BJ (cell line): ENCODE results near the gene ZPLD1. TPM values are rescaled to one million over a fixed set of nuclear protein-coding genes. Genes with fewer than 3 reads are reported as not detected.

Experiments used
- CTCF ChIA-PET: fragments of 350-600 bp; formaldehyde crosslinking; extraction: SDS; loops from one replicate; lab custom pipeline; 2021; ENCODE audit warnings: antibody characterized with exemption, inconsistent platforms; lab: Yijun Ruan, JAX
- POLR2A ChIA-PET: fragments of 300-600 bp; sonication (Branson Sonifier 250); formaldehyde crosslinking; extraction: SDS; loops from one replicate; lab custom pipeline; 2021; ENCODE audit warnings: antibody characterized with exemption; lab: Charles Lee
- DNase-seq: peaks from one replicate; pipeline ENCODE4 v3.0.0-alpha.2; 2011; ENCODE audit warnings: low read depth
- H3K27me3 ChIP-seq: 2 replicates; pipeline ENCODE4 v1.6.0; 2011; ENCODE audit warnings: low read length; ENCODE audit not compliant: control insufficient read depth, insufficient read depth
- H3K36me3 ChIP-seq: 2 replicates; pipeline ENCODE4 v1.5.1; 2011; ENCODE audit warnings: low read length; ENCODE audit not compliant: control insufficient read depth, insufficient read depth
- H3K4me3 ChIP-seq: 2 replicates; pipeline ENCODE4 v1.5.1; 2011; ENCODE audit warnings: low read depth, mild to moderate bottlenecking, control low read depth, low read length
- polyA plus RNA-seq: library from polyadenylated mRNA; depleted of rRNA; stranded (reverse); fragments of >200 nt; gene quantifications from 2 replicates; pipeline ENCODE4 v1.2.3, GENCODE V29; 2011
- TF ChIP-seq, protein P1 (sequence below): IDR thresholded peaks from 2 replicates; pipeline ENCODE4 v1.5.1; 2011; ENCODE audit warnings: low read depth, mild to moderate bottlenecking, control low read depth, inconsistent platforms, low read length, moderate library complexity; ENCODE audit not compliant: insufficient read depth

The ZPLD1 gene
- polyA plus RNA-seq, 1 experiment, result not detected

DNA sequence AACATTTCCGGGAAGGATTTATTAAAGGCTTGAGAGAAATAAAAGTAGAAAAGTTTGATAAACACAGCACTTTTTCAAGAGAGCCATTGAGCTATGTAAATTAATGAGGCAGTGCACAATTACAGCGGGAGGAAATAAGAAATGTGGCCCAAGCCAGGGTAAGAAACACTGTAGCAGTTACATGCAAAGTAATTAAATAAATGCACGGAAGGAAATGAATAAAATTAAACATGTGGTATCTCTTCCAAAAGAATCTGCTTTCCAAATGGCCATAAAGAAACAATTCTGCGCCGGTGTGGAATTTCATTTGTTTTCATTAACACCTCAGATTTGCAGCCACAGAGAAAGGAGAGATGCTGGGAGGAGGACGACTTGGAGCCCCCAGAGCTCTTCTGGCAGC is 35.3 kb downstream of the ZPLD1 start:
- Histone ChIP-seq H3K4me3 (no peak overlapping the region), H3K36me3 (no peaks in the 10 kb centered on the region), H3K27me3 (no peaks in the 10 kb centered on the region)
- POLR2A ChIA-PET, result no interaction called here
- CTCF ChIA-PET, result interaction anchor here (1.1 kb wide), 1 partner anchor 10 kb away, joined by 3 read pairs; no protein-coding TSS in a partner anchor
- no peak for DNase-seq
- TF ChIP-seq, protein P1, sequence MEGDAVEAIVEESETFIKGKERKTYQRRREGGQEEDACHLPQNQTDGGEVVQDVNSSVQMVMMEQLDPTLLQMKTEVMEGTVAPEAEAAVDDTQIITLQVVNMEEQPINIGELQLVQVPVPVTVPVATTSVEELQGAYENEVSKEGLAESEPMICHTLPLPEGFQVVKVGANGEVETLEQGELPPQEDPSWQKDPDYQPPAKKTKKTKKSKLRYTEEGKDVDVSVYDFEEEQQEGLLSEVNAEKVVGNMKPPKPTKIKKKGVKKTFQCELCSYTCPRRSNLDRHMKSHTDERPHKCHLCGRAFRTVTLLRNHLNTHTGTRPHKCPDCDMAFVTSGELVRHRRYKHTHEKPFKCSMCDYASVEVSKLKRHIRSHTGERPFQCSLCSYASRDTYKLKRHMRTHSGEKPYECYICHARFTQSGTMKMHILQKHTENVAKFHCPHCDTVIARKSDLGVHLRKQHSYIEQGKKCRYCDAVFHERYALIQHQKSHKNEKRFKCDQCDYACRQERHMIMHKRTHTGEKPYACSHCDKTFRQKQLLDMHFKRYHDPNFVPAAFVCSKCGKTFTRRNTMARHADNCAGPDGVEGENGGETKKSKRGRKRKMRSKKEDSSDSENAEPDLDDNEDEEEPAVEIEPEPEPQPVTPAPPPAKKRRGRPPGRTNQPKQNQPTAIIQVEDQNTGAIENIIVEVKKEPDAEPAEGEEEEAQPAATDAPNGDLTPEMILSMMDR, result no peak

DNA sequence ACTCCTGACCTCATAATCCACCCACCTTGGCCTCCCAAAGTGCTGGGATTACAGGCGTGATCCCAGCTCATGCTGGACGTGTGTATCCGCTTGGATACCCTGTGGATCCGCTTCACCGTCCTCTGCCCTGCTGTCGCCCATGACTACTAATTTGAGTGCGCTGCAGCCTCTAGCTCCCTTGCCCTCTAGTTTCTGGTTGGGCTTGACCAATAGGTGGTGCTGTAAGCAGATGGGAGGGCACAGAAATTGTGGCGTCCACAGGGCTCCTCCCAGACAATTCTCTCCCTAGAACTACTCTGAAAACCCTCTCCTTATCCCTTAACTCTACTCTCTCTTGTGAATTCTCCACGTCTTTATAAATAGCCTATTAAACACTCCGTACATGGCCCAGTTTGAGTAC is 36.2 kb downstream of the ZPLD1 start:
- TF ChIP-seq, protein P1, result no peak
- Histone ChIP-seq H3K36me3 (no peaks in the 10 kb centered on the region), H3K27me3 (no peaks in the 10 kb centered on the region), H3K4me3 (no peak overlapping the region)
- DNase-seq, result no peak
- POLR2A ChIA-PET, result no interaction called here
- CTCF ChIA-PET, result no interaction called here

DNA sequence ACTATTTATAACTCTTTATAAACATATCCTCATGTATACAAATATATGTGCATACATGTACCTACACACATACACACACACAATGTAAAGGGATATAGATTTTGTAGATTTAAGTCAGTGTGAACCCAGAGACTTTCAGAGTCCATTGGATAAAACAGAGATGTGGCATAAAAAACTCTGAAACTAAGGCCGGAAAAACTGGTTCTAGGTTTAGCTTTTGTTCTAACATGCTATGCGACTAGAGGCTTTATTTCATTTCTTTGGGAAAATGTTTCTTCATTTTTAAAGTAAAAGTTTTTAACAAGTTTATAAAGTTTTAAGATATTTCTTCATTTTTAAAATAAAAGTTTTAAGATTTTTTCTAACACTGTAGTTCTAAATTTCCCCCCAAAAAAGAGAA is 36.7 kb downstream of the ZPLD1 start:
- TF ChIP-seq, protein P1, result no peak
- H3K27me3 ChIP-seq, result no peaks in the 10 kb centered on the region
- H3K4me3 ChIP-seq, result no peak overlapping the region
- no peak for DNase-seq
- ChIA-PET POLR2A (no interaction called here), CTCF (interaction anchor here (0.6 kb wide), 1 partner anchor 197 kb away, joined by 3 read pairs; no protein-coding TSS in a partner anchor)
- H3K36me3 ChIP-seq, result no peaks in the 10 kb centered on the region

DNA sequence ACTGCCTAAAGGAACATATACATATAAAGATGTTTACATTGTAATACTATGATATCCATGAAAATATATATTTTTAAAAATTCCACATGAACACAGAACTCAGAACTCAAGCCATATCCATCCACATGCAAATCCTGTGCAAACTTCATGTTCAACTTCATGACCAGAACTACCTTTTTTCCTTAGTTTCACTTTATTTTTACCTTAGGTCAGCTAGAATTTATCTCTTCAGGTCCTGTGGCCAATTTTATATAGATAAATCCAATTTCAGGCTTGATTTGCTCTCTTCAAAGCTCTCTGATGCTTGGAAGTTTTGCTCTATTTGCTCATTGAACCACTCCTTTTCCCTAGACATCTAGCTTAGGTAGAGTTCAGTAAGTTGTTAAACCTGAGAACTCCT is 38.8 kb downstream of the ZPLD1 start:
- ChIA-PET POLR2A (no interaction called here), CTCF (no interaction called here)
- H3K36me3 ChIP-seq, result no peaks in the 10 kb centered on the region
- H3K4me3 ChIP-seq, result no peak overlapping the region
- TF ChIP-seq, protein P1, result no peak
- DNase-seq, result no peak
- no peaks in the 10 kb centered on the region for H3K27me3 ChIP-seq

DNA sequence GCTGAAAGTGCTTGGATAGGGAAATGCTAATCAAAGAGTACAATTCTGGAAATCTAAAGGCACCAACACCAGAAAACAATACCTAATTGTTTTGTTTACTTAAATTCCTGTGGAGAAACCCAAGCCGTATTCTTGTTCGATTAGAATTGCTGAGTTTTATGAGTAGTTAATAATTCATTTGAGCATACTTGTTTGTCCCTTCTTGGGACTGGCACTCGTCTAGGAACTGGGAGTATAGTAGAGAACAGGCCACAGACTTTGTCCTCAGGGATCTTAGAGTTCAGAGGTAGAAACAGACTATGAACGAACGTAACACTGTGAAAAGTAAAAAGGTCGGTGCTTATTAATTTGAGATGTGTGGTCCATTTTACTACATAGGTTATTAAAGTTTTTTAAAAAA is 39.4 kb downstream of the ZPLD1 start:
- Histone ChIP-seq H3K4me3 (no peak overlapping the region), H3K27me3 (no peaks in the 10 kb centered on the region), H3K36me3 (no peaks in the 10 kb centered on the region)
- ChIA-PET CTCF (no interaction called here), POLR2A (no interaction called here)
- DNase-seq, result no peak
- TF ChIP-seq, protein P1, result no peak
